ENCODE results near the gene RPP25L. TPM values are rescaled to one million over a fixed set of nuclear protein-coding genes. Genes with fewer than 3 reads are reported as not detected.

The RPP25L gene
- total and polyA plus RNA-seq, 8 donors = 17.7 to 22.4 (median 20.6) TPM

DNA sequence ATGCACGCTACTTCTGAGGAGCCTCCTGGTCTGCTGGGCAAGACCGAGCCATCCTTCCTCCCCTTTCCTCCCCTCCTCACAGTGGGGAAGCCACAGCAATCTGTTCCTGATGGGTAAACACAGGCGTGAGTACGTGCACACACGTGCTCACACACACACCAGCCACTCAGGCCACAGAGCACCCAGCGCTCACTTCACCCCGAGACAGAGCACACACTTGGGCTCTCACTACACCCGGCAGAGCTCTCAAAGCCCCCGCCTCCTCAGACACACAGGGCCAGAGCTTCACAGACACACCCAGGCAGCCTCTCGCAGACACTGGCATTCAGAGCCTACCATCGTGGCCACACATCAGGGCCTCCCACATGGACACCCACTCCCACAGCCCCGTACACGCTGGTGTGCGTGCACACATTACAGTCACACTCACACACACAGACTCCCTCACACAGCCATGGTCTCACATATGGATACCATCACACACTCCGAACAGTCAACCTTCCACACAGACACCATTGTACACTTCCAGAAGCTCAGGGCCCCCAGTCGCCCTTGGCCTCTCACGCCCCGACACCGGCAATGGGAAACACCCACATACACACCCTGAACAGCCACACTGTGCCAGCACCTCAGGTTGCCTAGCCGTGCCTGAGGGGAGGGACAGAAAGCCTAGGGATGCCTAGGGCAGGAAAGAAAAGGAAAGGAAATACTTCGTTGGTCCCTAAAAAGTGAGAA is 35.9 kb downstream of the RPP25L start:
- H3K4me3 ChIP-seq = no peak overlapping the region
- no peak overlapping the region for H3K27ac ChIP-seq
- intact Hi-C loops (cut with DNase I) = no loop called here
- DNase-seq (no peak), ATAC-seq (peak; percentile 15)
- no peaks in the 10 kb centered on the region for H3K9me3 ChIP-seq
- TF ChIP-seq CTCF (IDR thresholded peaks at IDR 0.05) = no peak
- H3K36me3 ChIP-seq = no peaks in the 10 kb centered on the region
- H3K4me1 ChIP-seq = peaks cover 0 to 7% of the 10 kb centered on the region in 2 donors
- H3K27me3 ChIP-seq = peaks cover 12 to 78% of the 10 kb centered on the region in 2 donors

GRCh38 chr9:34575241-34575640 is 36.7 kb downstream of the RPP25L start:
- DNase-seq = no peak
- Histone ChIP-seq H3K27me3 (peaks cover 12 to 70% of the 10 kb centered on the region in 2 donors), H3K4me1 (peaks cover 0 to 7% of the 10 kb centered on the region in 2 donors), H3K4me3 (no peak overlapping the region), H3K9me3 (no peaks in the 10 kb centered on the region), H3K27ac (no peak overlapping the region), H3K36me3 (no peaks in the 10 kb centered on the region)
- ATAC-seq = no peak
- intact Hi-C loops (cut with DNase I) = no loop called here
- no peak for TF ChIP-seq CTCF (IDR thresholded peaks at IDR 0.05)

GRCh38 chr9:34574571-34574970 is 37.3 kb downstream of the RPP25L start:
- no peaks in the 10 kb centered on the region for H3K9me3 ChIP-seq
- TF ChIP-seq CTCF (IDR thresholded peaks at IDR 0.05) = no peak
- intact Hi-C loops (cut with DNase I) = no loop called here
- peaks cover 12 to 64% of the 10 kb centered on the region in 2 donors for H3K27me3 ChIP-seq
- H3K36me3 ChIP-seq = no peaks in the 10 kb centered on the region
- ATAC-seq (no peak), DNase-seq (no peak)
- no peak overlapping the region for H3K27ac ChIP-seq
- no peak overlapping the region for H3K4me3 ChIP-seq
- peaks cover 0 to 7% of the 10 kb centered on the region in 2 donors for H3K4me1 ChIP-seq

GRCh38 chr9:34573599-34574325 is 38.1 kb downstream of the RPP25L start:
- H3K36me3 ChIP-seq = no peaks in the 10 kb centered on the region
- ATAC-seq (no peak), DNase-seq (peak in 1 of 4 donors; percentile 54)
- peaks cover 8 to 63% of the 10 kb centered on the region in 2 donors for H3K27me3 ChIP-seq
- no peak overlapping the region for H3K27ac ChIP-seq
- intact Hi-C loops (cut with DNase I) = no loop called here
- no peaks in the 10 kb centered on the region for H3K9me3 ChIP-seq
- no peak overlapping the region for H3K4me3 ChIP-seq
- H3K4me1 ChIP-seq = peaks cover 0 to 7% of the 10 kb centered on the region in 2 donors
- TF ChIP-seq CTCF (IDR thresholded peaks at IDR 0.05) = no peak

DNA sequence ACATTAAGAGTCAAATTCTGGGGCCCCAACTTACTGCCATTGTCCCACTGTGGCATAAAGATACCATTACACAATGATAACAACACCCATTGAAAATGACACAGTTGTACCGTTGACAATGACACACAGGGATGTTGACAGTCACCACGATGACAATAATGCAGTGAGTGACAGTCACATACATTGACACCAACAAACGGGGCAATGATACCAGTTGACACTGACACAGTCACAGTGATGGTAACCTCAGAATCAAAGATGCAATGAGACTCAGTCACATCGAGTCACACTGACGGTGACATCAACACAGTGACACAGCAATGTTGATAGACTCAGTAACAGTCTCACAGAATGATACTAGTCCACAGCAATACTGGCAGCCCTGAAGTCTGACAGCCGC is 39.3 kb downstream of the RPP25L start:
- no peak for TF ChIP-seq CTCF (IDR thresholded peaks at IDR 0.05)
- Histone ChIP-seq H3K9me3 (no peaks in the 10 kb centered on the region), H3K36me3 (no peaks in the 10 kb centered on the region), H3K27me3 (peaks cover 0 to 63% of the 10 kb centered on the region in 2 donors), H3K4me1 (no peaks in the 10 kb centered on the region), H3K27ac (no peak overlapping the region), H3K4me3 (no peak overlapping the region)
- DNase-seq (no peak), ATAC-seq (no peak)
- intact Hi-C loops (cut with DNase I) = no loop called here
